ENCODE data around the gene PRDM16.

The PRDM16 gene

DNA sequence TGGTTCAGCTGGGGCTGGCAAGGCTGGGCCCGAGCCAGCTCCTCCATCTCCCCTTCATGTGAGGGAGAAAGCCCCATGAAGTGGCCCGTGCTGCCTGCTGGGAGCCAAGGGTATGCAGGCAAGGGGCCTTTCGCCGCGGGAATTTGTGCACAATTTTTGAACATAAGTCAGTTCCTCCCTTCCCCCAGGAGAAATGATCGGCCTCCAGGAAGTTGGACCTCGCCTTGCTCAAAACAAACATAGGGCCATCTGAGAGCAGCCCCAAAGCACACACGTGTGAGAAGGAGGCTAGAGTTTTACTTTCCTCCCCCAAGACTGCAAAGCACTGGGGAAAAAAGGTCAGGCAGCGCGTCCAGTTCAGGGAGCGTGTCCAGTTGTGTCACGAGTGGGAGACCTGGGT is 64.7 kb downstream of the PRDM16 start:
- no peak overlapping the region for H3K4me3 ChIP-seq (ENCODE audit: low read length in 2 of 2)
- H3K27me3 ChIP-seq (ENCODE audit: control insufficient read depth in 2 of 2, insufficient read depth in 2 of 2, low read length in 2 of 2), result no peaks in the 10 kb centered on the region
- H3K36me3 ChIP-seq (ENCODE audit: control insufficient read depth in 2 of 2, insufficient read depth in 2 of 2, low read length in 2 of 2), result no peaks in the 10 kb centered on the region
- H3K9ac ChIP-seq (ENCODE audit: low read depth in 1 of 2, low read length in 2 of 2), result no peak overlapping the region
- H3K4me1 ChIP-seq (ENCODE audit: control insufficient read depth in 2 of 2, insufficient read depth in 2 of 2, low read length in 2 of 2), result peaks cover 0 to 18% of the 10 kb centered on the region in 2 donors
- no peaks in the 10 kb centered on the region for H3K9me3 ChIP-seq (ENCODE audit: control insufficient read depth in 2 of 2, low read length in 2 of 2)
- H3K27ac ChIP-seq (ENCODE audit: low read depth in 2 of 2, low read length in 2 of 2), result no peak overlapping the region

DNA sequence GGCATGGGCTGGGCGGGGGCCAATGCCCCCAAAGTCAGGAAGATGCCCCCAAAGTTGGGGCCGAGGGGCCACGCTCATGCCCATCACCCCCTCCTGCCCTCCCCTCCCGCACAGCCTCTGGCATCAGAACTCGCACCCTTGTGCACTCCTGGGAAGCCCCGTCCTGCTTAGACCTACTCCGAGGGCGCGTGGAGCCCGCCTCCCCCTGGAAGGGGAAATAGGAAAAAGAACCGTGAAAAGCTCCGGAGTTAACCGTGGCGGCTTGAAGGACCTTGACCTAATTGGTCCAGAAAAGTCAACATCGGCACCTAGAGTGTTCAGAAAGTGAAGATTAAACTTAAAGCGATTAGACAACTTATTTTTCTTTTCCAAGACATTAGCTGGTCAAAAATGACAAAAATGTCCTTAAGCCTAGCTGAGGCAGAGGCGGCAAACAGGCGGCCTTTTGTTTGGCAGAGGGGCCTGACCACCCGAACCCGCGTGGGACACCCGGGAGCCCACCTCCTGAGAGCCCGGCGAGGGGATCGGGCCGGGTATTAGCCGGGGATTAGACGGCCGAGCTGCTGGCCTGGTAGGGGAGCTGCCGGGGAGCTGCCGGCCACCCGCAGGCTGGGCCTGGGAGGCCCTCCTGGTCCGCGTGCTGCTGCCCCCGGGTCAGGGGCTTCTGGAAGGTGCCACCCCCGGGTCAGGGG is 65.5 kb downstream of the PRDM16 start:
- peaks cover 0 to 18% of the 10 kb centered on the region in 2 donors for H3K4me1 ChIP-seq (ENCODE audit: control insufficient read depth in 2 of 2, insufficient read depth in 2 of 2, low read length in 2 of 2)
- H3K27ac ChIP-seq (ENCODE audit: low read depth in 2 of 2, low read length in 2 of 2), result no peak overlapping the region
- H3K9me3 ChIP-seq (ENCODE audit: control insufficient read depth in 2 of 2, low read length in 2 of 2), result no peaks in the 10 kb centered on the region
- H3K27me3 ChIP-seq (ENCODE audit: control insufficient read depth in 2 of 2, insufficient read depth in 2 of 2, low read length in 2 of 2), result no peaks in the 10 kb centered on the region
- no peak overlapping the region for H3K9ac ChIP-seq (ENCODE audit: low read depth in 1 of 2, low read length in 2 of 2)
- no peak overlapping the region for H3K4me3 ChIP-seq (ENCODE audit: low read length in 2 of 2)
- H3K36me3 ChIP-seq (ENCODE audit: control insufficient read depth in 2 of 2, insufficient read depth in 2 of 2, low read length in 2 of 2), result no peaks in the 10 kb centered on the region

DNA sequence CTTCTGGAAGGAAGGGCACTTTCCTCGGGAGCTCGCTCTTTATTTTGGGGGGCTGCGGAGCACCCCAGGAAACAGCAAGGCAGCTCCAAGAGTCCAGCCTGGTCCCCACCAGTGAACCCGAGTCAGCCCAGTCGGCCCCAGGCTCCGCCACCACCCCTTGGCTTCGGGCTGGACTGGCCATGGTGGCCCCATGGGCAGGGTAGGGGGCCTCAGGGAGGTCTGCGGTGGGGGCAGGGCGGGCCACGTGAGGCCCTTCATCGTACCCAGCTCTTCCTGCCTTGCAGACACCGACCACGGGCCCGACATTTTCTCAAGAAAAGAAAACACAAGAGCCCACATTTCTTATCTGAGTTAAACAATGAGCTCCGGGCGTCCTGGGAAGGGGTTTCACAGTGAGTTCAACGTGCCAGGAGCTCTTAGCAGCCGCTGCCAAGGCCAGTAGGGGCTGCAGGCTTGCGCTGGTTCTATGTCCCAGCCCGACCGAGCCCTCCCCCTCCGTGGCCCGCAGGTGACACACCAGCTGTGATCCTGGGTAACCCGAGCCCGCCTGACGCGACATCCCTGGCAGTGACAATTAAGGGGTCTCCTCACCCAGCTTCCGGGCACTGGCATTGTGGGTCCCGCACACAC is 66.2 kb downstream of the PRDM16 start:
- Histone ChIP-seq H3K9ac (ENCODE audit: low read depth in 1 of 2, low read length in 2 of 2) (no peak overlapping the region), H3K27me3 (ENCODE audit: control insufficient read depth in 2 of 2, insufficient read depth in 2 of 2, low read length in 2 of 2) (no peaks in the 10 kb centered on the region), H3K36me3 (ENCODE audit: control insufficient read depth in 2 of 2, insufficient read depth in 2 of 2, low read length in 2 of 2) (no peaks in the 10 kb centered on the region), H3K27ac (ENCODE audit: low read depth in 2 of 2, low read length in 2 of 2) (no peak overlapping the region), H3K4me3 (ENCODE audit: low read length in 2 of 2) (no peak overlapping the region), H3K4me1 (ENCODE audit: control insufficient read depth in 2 of 2, insufficient read depth in 2 of 2, low read length in 2 of 2) (peaks cover 0 to 18% of the 10 kb centered on the region in 2 donors), H3K9me3 (ENCODE audit: control insufficient read depth in 2 of 2, low read length in 2 of 2) (no peaks in the 10 kb centered on the region)

DNA sequence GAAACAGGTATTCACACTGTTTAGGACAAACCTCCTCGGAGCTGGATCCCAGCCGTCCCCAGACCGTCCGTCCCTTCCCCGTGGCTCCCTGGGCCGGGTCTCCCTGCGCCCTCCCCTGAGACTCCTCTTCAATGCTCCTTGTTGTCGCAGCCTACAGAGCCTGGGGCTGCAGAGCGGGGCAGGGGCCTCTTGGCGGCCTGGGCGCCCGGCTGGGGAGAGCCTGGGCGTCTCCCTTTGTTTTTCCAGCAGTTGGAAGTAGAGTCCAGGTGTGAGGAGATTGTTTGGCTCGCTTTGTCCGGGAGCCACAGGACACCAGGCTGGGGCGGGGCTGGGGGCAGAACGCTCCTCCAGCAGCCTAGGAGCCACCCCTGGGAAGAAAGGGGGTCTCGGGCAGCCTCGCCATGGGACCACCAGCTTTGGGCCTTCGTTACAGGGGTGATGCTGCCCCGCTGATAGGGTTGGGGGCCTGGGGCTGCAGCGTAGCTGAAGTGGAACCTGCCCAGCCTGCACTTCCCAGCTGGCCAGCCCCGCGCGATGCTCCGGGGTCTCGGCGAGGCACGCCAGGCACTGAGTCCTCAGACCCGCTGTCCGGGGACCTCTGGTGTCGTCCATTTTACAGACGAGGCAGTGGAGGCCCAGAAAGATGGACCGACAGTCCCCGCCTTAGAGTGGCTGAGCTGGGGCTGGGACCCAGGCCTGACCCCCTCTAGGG is 66.9 kb downstream of the PRDM16 start:
- H3K27me3 ChIP-seq (ENCODE audit: control insufficient read depth in 2 of 2, insufficient read depth in 2 of 2, low read length in 2 of 2), result no peaks in the 10 kb centered on the region
- H3K9ac ChIP-seq (ENCODE audit: low read depth in 1 of 2, low read length in 2 of 2), result no peak overlapping the region
- H3K4me3 ChIP-seq (ENCODE audit: low read length in 2 of 2), result no peak overlapping the region
- H3K36me3 ChIP-seq (ENCODE audit: control insufficient read depth in 2 of 2, insufficient read depth in 2 of 2, low read length in 2 of 2), result no peaks in the 10 kb centered on the region
- H3K27ac ChIP-seq (ENCODE audit: low read depth in 2 of 2, low read length in 2 of 2), result no peak overlapping the region
- no peaks in the 10 kb centered on the region for H3K9me3 ChIP-seq (ENCODE audit: control insufficient read depth in 2 of 2, low read length in 2 of 2)
- H3K4me1 ChIP-seq (ENCODE audit: control insufficient read depth in 2 of 2, insufficient read depth in 2 of 2, low read length in 2 of 2), result peaks cover 0 to 18% of the 10 kb centered on the region in 2 donors

DNA sequence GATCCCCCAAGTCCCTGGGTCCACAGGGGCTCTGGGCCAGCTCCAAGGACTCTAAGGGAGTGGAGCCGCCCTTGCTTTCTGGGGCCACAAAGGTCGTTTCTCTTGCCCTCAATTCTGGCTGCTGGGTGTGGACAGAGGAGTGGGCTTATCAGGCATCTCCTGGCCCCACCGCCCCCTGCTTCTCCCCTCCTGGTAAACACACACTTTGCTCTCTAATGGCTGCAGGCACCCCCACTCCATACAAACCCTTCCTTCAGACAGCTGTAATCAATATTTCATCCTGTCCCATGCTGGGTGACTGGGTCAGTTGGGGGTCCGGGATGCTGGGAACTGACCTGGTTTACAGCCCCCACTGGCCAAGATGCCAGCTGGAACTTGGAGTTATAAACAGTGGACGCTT is 67.5 kb downstream of the PRDM16 start:
- Histone ChIP-seq H3K4me3 (ENCODE audit: low read length in 2 of 2) (no peak overlapping the region), H3K27ac (ENCODE audit: low read depth in 2 of 2, low read length in 2 of 2) (no peak overlapping the region), H3K27me3 (ENCODE audit: control insufficient read depth in 2 of 2, insufficient read depth in 2 of 2, low read length in 2 of 2) (no peaks in the 10 kb centered on the region), H3K4me1 (ENCODE audit: control insufficient read depth in 2 of 2, insufficient read depth in 2 of 2, low read length in 2 of 2) (peaks cover 0 to 18% of the 10 kb centered on the region in 2 donors), H3K9ac (ENCODE audit: low read depth in 1 of 2, low read length in 2 of 2) (no peak overlapping the region), H3K9me3 (ENCODE audit: control insufficient read depth in 2 of 2, low read length in 2 of 2) (no peaks in the 10 kb centered on the region), H3K36me3 (ENCODE audit: control insufficient read depth in 2 of 2, insufficient read depth in 2 of 2, low read length in 2 of 2) (no peaks in the 10 kb centered on the region)

DNA sequence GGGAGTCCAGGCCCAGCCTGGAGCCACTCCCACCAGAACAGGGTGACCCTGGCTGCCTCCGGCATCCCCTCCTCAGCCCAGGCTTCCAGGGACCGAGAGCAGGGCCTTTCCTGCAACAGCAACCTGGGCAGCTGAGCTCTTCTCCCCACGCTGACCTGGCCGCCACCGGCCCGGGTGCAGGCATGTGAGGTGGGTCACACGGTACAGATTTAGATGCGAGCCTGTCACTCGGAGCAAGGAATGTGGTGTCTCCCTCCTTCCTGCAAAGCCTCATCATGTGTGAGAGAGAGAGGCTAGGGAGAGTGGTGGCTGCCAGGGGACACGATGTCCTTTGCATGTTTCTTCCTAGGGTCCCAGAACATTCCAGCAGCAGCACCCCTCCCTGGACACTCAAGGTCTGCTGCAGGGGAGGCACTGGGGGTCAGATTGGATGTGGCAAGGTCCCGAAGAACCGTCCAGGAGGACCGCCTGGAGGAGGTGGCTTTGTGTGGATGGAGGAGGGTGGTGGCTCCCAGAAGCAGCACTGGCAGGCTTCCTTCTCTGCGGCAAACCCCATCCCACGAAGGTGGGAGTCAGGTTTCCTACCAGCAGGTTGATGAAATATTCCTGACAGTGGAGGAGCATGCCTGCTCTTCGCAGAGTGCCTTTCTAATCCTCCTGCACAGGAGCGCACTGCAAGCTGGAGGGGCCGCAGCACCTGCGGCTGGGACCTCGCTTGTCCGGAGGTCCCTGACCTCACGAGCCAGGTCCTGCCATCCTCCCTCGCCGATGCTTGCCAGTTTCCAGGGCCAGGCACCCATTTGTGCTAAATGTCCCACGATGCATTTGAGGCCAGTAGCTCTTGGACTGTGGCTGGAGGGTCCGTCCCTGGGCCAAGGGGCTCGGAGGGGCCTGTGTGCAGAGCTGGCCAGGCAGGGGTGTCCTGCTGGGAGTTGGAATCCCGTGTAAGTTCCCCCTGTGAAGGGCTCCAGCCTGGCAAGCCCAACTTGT is 68.4 kb downstream of the PRDM16 start:
- Histone ChIP-seq H3K36me3 (ENCODE audit: control insufficient read depth in 2 of 2, insufficient read depth in 2 of 2, low read length in 2 of 2) (no peaks in the 10 kb centered on the region), H3K4me1 (ENCODE audit: control insufficient read depth in 2 of 2, insufficient read depth in 2 of 2, low read length in 2 of 2) (peaks cover 0 to 18% of the 10 kb centered on the region in 2 donors)

DNA sequence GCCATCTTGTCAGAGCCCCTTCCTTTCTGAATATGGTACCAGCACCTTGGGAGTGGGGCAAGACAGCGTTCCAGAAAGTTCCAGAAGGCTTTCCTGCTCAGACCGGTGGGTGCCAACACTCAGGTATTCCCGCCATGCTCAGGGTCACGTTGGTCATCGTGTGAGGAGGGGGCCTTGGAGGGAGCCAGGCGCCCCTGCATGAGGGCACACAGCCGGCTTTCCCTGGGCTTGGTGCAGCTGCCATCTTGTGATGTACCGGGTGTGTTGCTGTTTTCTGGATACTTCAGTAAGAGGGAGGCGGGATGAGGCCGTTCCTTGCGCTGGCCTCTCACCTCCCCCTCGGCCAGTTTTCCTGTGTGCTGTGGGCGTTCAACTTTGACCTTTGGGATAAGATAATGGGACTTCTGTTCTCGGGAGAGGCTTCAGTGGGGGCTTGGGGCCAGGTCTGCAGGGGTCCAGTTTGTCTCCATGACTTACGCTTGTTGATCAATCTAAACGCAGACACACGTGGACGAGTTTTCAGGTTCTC is 69.7 kb downstream of the PRDM16 start:
- Histone ChIP-seq H3K27ac (ENCODE audit: low read depth in 2 of 2, low read length in 2 of 2) (no peak overlapping the region), H3K27me3 (ENCODE audit: control insufficient read depth in 2 of 2, insufficient read depth in 2 of 2, low read length in 2 of 2) (no peaks in the 10 kb centered on the region), H3K36me3 (ENCODE audit: control insufficient read depth in 2 of 2, insufficient read depth in 2 of 2, low read length in 2 of 2) (no peaks in the 10 kb centered on the region), H3K9ac (ENCODE audit: low read depth in 1 of 2, low read length in 2 of 2) (no peak overlapping the region), H3K9me3 (ENCODE audit: control insufficient read depth in 2 of 2, low read length in 2 of 2) (no peaks in the 10 kb centered on the region), H3K4me3 (ENCODE audit: low read length in 2 of 2) (no peak overlapping the region), H3K4me1 (ENCODE audit: control insufficient read depth in 2 of 2, insufficient read depth in 2 of 2, low read length in 2 of 2) (peaks cover 0 to 7% of the 10 kb centered on the region in 2 donors)

More for the DNA sequence above, 68.4 kb downstream of the PRDM16 start:
- Histone ChIP-seq H3K9me3 (ENCODE audit: control insufficient read depth in 2 of 2, low read length in 2 of 2) (no peaks in the 10 kb centered on the region), H3K27ac (ENCODE audit: low read depth in 2 of 2, low read length in 2 of 2) (no peak overlapping the region), H3K27me3 (ENCODE audit: control insufficient read depth in 2 of 2, insufficient read depth in 2 of 2, low read length in 2 of 2) (no peaks in the 10 kb centered on the region), H3K9ac (ENCODE audit: low read depth in 1 of 2, low read length in 2 of 2) (no peak overlapping the region), H3K4me3 (ENCODE audit: low read length in 2 of 2) (no peak overlapping the region)

DNA sequence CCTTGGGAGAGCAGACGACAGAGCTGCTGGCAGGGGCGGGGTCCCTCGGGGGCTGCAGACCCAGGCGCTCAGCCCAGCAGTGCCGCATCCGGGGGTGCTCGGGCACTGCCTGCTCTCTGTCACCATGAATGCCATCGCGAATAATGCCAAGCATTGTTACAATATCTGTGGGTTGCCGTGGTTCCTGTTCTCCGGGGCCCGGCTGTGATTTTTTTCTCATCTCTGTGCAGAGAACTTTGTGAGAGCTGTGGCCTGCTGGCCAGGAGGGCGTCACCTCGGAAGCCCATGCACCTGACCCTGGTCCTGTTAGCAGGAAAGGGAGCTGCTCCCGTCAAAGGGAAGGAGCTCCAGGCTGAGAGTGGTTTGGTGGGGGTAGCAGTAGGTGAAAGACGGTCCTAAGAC is 70.4 kb downstream of the PRDM16 start:
- H3K27me3 ChIP-seq (ENCODE audit: control insufficient read depth in 2 of 2, insufficient read depth in 2 of 2, low read length in 2 of 2), result no peaks in the 10 kb centered on the region
- H3K27ac ChIP-seq (ENCODE audit: low read depth in 2 of 2, low read length in 2 of 2), result no peak overlapping the region
- H3K9me3 ChIP-seq (ENCODE audit: control insufficient read depth in 2 of 2, low read length in 2 of 2), result no peaks in the 10 kb centered on the region
- H3K4me3 ChIP-seq (ENCODE audit: low read length in 2 of 2), result no peak overlapping the region
- no peaks in the 10 kb centered on the region for H3K36me3 ChIP-seq (ENCODE audit: control insufficient read depth in 2 of 2, insufficient read depth in 2 of 2, low read length in 2 of 2)
- H3K4me1 ChIP-seq (ENCODE audit: control insufficient read depth in 2 of 2, insufficient read depth in 2 of 2, low read length in 2 of 2), result no peaks in the 10 kb centered on the region
- no peak overlapping the region for H3K9ac ChIP-seq (ENCODE audit: low read depth in 1 of 2, low read length in 2 of 2)

DNA sequence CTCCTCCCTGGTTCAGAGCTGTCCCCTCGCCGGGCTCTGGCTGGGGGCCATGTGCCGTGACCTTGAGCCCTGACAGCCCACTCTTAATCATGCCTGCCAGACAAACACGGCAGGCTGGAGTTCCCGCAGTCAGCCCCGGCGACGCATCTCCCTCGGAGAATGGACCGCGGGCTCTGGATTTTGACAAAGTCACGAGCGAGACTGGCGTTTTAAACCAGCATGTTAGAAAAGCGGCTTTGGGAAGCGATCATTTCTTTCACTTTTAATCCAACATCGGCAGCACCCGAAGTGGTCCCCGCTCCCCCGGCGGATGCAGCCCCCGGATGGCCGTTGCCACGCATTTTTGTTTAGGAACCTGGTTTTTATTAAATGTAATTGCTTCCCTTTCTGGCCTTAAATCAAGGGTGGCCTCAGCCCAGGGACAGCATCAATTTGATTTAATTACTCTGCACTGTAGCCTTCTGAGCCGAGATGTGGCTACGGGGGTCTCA is 70.9 kb downstream of the PRDM16 start:
- H3K27me3 ChIP-seq (ENCODE audit: control insufficient read depth in 2 of 2, insufficient read depth in 2 of 2, low read length in 2 of 2), result no peaks in the 10 kb centered on the region
- no peak overlapping the region for H3K9ac ChIP-seq (ENCODE audit: low read depth in 1 of 2, low read length in 2 of 2)
- no peaks in the 10 kb centered on the region for H3K36me3 ChIP-seq (ENCODE audit: control insufficient read depth in 2 of 2, insufficient read depth in 2 of 2, low read length in 2 of 2)
- H3K4me1 ChIP-seq (ENCODE audit: control insufficient read depth in 2 of 2, insufficient read depth in 2 of 2, low read length in 2 of 2), result no peaks in the 10 kb centered on the region
- H3K27ac ChIP-seq (ENCODE audit: low read depth in 2 of 2, low read length in 2 of 2), result no peak overlapping the region
- no peaks in the 10 kb centered on the region for H3K9me3 ChIP-seq (ENCODE audit: control insufficient read depth in 2 of 2, low read length in 2 of 2)
- H3K4me3 ChIP-seq (ENCODE audit: low read length in 2 of 2), result no peak overlapping the region

Measured in mucosa of rectum (tissue), 2 donors.